ENCODE results near the gene RAMP1. TPM values are rescaled to one million over a fixed set of nuclear protein-coding genes. Genes with fewer than 3 reads are reported as not detected.

RAMP1 gene
- polyA plus RNA-seq, 1 donor from 2014 or later = 25.5 TPM

GRCh38 chr2:237909801-237910475 lies 50.5 kb downstream of the RAMP1 start:
- Histone ChIP-seq H2AFZ (ENCODE audit: low read depth, low read length) (no peak overlapping the region), H3K4me3 (ENCODE audit: low read length) (no peak overlapping the region), H3K27me3 (ENCODE audit: insufficient read depth, low read depth, low read length) (no peaks in the 10 kb centered on the region), H3K9me2 (ENCODE audit: insufficient read depth, low read length) (no peaks in the 10 kb centered on the region), H3K9ac (ENCODE audit: low read length) (no peak overlapping the region), H3F3A (ENCODE audit: insufficient read depth, low read length, poor library complexity, severe bottlenecking) (no peaks in the 10 kb centered on the region), H3K79me2 (replicated peaks; ENCODE audit: insufficient read depth, low read length) (no peaks in the 10 kb centered on the region), H3K36me3 (ENCODE audit: insufficient read depth, low read length) (no peaks in the 10 kb centered on the region), H3K4me2 (ENCODE audit: low read length) (no peak overlapping the region), H4K20me1 (ENCODE audit: insufficient read depth) (no peaks in the 10 kb centered on the region), H3K27ac (ENCODE audit: low read length) (no peak overlapping the region), H3K9me3 (ENCODE audit: low read length) (peaks cover 5% of the 10 kb centered on the region)
- TF ChIP-seq CTCF (IDR thresholded peaks at IDR 0.05; ENCODE audit: poor library complexity, severe bottlenecking) (no peak), REST (IDR thresholded peaks at IDR 0.05; ENCODE audit: borderline replicate concordance) (no peak), TAF1 (IDR thresholded peaks at IDR 0.05; ENCODE audit: low read depth) (no peak), RAD21 (conservative IDR thresholded peaks at IDR 0.05) (no peak), MXI1 (conservative IDR thresholded peaks at IDR 0.05; ENCODE audit: poor library complexity, severe bottlenecking) (no peak), SMC3 (conservative IDR thresholded peaks at IDR 0.05; ENCODE audit: poor library complexity) (no peak), EZH2 (IDR thresholded peaks at IDR 0.05; ENCODE audit: borderline replicate concordance, insufficient read depth, low read length, poor library complexity, severe bottlenecking) (no peak), POLR2AphosphoS5 (IDR thresholded peaks at IDR 0.05) (no peak), EP300 (conservative IDR thresholded peaks at IDR 0.05; ENCODE audit: poor library complexity, severe bottlenecking) (no peak)

- peaks cover 5% of the 10 kb centered on the region for H3K9me3 ChIP-seq (ENCODE audit: low read length)
- no peak overlapping the region for H3K4me3 ChIP-seq (ENCODE audit: low read length)
- no peak overlapping the region for H2AFZ ChIP-seq (ENCODE audit: low read depth, low read length)
- no peaks in the 10 kb centered on the region for H3K27me3 ChIP-seq (ENCODE audit: insufficient read depth, low read depth, low read length)
- no peak overlapping the region for H3K4me2 ChIP-seq (ENCODE audit: low read length)
- H4K20me1 ChIP-seq (ENCODE audit: insufficient read depth) = no peaks in the 10 kb centered on the region
- H3K9ac ChIP-seq (ENCODE audit: low read length) = no peak overlapping the region
- no peaks in the 10 kb centered on the region for H3K9me2 ChIP-seq (ENCODE audit: insufficient read depth, low read length)
- H3K79me2 ChIP-seq (replicated peaks; ENCODE audit: insufficient read depth, low read length) = no peaks in the 10 kb centered on the region
- no peak overlapping the region for H3K27ac ChIP-seq (ENCODE audit: low read length)
- no peaks in the 10 kb centered on the region for H3F3A ChIP-seq (ENCODE audit: insufficient read depth, low read length, poor library complexity, severe bottlenecking)
- TF ChIP-seq CTCF (IDR thresholded peaks at IDR 0.05; ENCODE audit: poor library complexity, severe bottlenecking) (no peak), SMC3 (conservative IDR thresholded peaks at IDR 0.05; ENCODE audit: poor library complexity) (no peak), POLR2AphosphoS5 (IDR thresholded peaks at IDR 0.05) (no peak), RAD21 (conservative IDR thresholded peaks at IDR 0.05) (no peak), TAF1 (IDR thresholded peaks at IDR 0.05; ENCODE audit: low read depth) (no peak), REST (IDR thresholded peaks at IDR 0.05; ENCODE audit: borderline replicate concordance) (no peak), MXI1 (conservative IDR thresholded peaks at IDR 0.05; ENCODE audit: poor library complexity, severe bottlenecking) (no peak), EP300 (conservative IDR thresholded peaks at IDR 0.05; ENCODE audit: poor library complexity, severe bottlenecking) (no peak)
- H3K36me3 ChIP-seq (ENCODE audit: insufficient read depth, low read length) = no peaks in the 10 kb centered on the region
Observed at GRCh38 chr2:237910576-237911362, 51.3 kb downstream of the RAMP1 start.
